GM23338 (cell line): ENCODE measurements around the gene ARHGAP10. TPM values are rescaled to one million over a fixed set of nuclear protein-coding genes. Genes with fewer than 3 reads are reported as not detected.

Experiments used
- ATAC-seq: fragments of 200-7000 bp; cut with Tn5 transposase; 3 replicates; pipeline ENCODE4 v1.9.1; 2020
- DNase-seq: peaks from one replicate; pipeline ENCODE4 v3.0.0-alpha.2; 2015; ENCODE audit warnings: low spot score
- H2AFZ ChIP-seq: fragments of 200-600 bp; sonication (generic); 2 replicates; pipeline ENCODE4 v1.8.0; 2016; ENCODE audit warnings: antibody characterized with exemption, mild to moderate bottlenecking, moderate library complexity
- H3F3A ChIP-seq: fragments of 200-600 bp; sonication (generic); replicated peaks from 2 replicates; pipeline ENCODE4 v1.8.0; 2017; ENCODE audit warnings: antibody characterized with exemption, mixed run types, low read depth
- H3K27ac ChIP-seq: fragments of 200-600 bp; sonication (generic); 2 replicates; pipeline ENCODE4 v1.6.1; 2016; ENCODE audit warnings: low read depth
- H3K27me3 ChIP-seq: fragments of 200-600 bp; sonication (generic); 2 replicates; pipeline ENCODE4 v1.8.0; 2016; ENCODE audit warnings: mild to moderate bottlenecking, mixed run types, moderate library complexity; ENCODE audit not compliant: insufficient read depth
- H3K36me3 ChIP-seq: fragments of 200-600 bp; sonication (generic); 2 replicates; pipeline ENCODE4 v1.8.0; 2016; ENCODE audit warnings: mild to moderate bottlenecking; ENCODE audit not compliant: insufficient read depth
- H3K4me1 ChIP-seq: fragments of 200-600 bp; sonication (generic); 2 replicates; pipeline ENCODE4 v1.8.0; 2016; ENCODE audit warnings: mild to moderate bottlenecking, moderate library complexity; ENCODE audit not compliant: insufficient read depth
- H3K4me2 ChIP-seq: fragments of 200-600 bp; sonication (generic); 2 replicates; pipeline ENCODE4 v1.7.1; 2017; ENCODE audit warnings: mixed run types
- H3K4me3 ChIP-seq: fragments of 200-600 bp; sonication (generic); 2 replicates; pipeline ENCODE4 v1.6.1; 2016; ENCODE audit warnings: mixed run types
- H3K79me2 ChIP-seq: fragments of 200-600 bp; sonication (generic); replicated peaks from 2 replicates; pipeline ENCODE4 v1.8.0; 2017; ENCODE audit warnings: mild to moderate bottlenecking; ENCODE audit not compliant: insufficient read depth
- H3K9me2 ChIP-seq: fragments of 200-600 bp; sonication (generic); 2 replicates; pipeline ENCODE4 v1.8.0; 2017; ENCODE audit not compliant: insufficient read depth
- H4K20me1 ChIP-seq: fragments of 200-600 bp; sonication (generic); replicated peaks from 2 replicates; pipeline ENCODE4 v1.8.0; 2017; ENCODE audit warnings: mild to moderate bottlenecking; ENCODE audit not compliant: insufficient read depth
- H3K27ac Mint-ChIP-seq: 2 replicates; pipeline ENCODE4 v1.8.0; 2020; ENCODE audit warnings: inconsistent platforms, mild to moderate bottlenecking, moderate library complexity, mixed read lengths
- H3K27me3 Mint-ChIP-seq: 3 replicates; pipeline ENCODE4 v1.8.0; 2022; ENCODE audit warnings: low read depth, mild to moderate bottlenecking, moderate library complexity, mixed read lengths, inconsistent platforms; ENCODE audit not compliant: insufficient read depth, poor library complexity
- H3K36me3 Mint-ChIP-seq: 3 replicates; pipeline ENCODE4 v1.8.0; 2021; ENCODE audit warnings: low read depth, mild to moderate bottlenecking, inconsistent platforms, moderate library complexity, mixed read lengths
- H3K4me1 Mint-ChIP-seq: 3 replicates; pipeline ENCODE4 v1.8.0; 2020; ENCODE audit warnings: mild to moderate bottlenecking, inconsistent platforms, mixed read lengths
- H3K4me3 Mint-ChIP-seq: 3 replicates; pipeline ENCODE4 v1.8.0; 2021; ENCODE audit warnings: moderate library complexity, mild to moderate bottlenecking, inconsistent platforms, mixed read lengths
- H3K9me3 Mint-ChIP-seq: 3 replicates; pipeline ENCODE4 v1.8.0; 2020; ENCODE audit warnings: moderate library complexity, mild to moderate bottlenecking, inconsistent platforms, mixed read lengths
- CREB1 ChIP-seq: fragments of 250-450 bp; sonication (Bioruptor Pico); IDR thresholded peaks from 2 replicates; pipeline ENCODE4 v1.5.0; 2020; ENCODE audit warnings: low read depth, mild to moderate bottlenecking, moderate library complexity
- EZH2 ChIP-seq: fragments of 200-600 bp; sonication (generic); IDR thresholded peaks from one replicate; pipeline ENCODE4 v1.8.0; 2017; ENCODE audit warnings: antibody characterized with exemption, mild to moderate bottlenecking, low read depth; ENCODE audit not compliant: unreplicated experiment
- JUNB ChIP-seq: IDR thresholded peaks from one replicate; pipeline ENCODE4 v1.6.1; 2016; ENCODE audit warnings: antibody characterized with exemption; ENCODE audit not compliant: unreplicated experiment
- NANOG ChIP-seq: IDR thresholded peaks from 2 replicates; pipeline ENCODE4 v1.6.1; 2016; ENCODE audit warnings: antibody characterized with exemption, borderline replicate concordance
- STAT1 ChIP-seq: IDR thresholded peaks from one replicate; pipeline ENCODE4 v1.6.1; 2016; ENCODE audit warnings: antibody characterized with exemption; ENCODE audit not compliant: unreplicated experiment
- ZNF114 ChIP-seq: fragments of 250-450 bp; sonication (Bioruptor Pico); IDR thresholded peaks from 2 replicates; pipeline ENCODE4 v1.5.0; 2020; ENCODE audit warnings: mild to moderate bottlenecking, moderate library complexity
- ZNF331 ChIP-seq: fragments of 250-450 bp; sonication (Bioruptor Pico); IDR thresholded peaks from 2 replicates; pipeline ENCODE4 v1.5.0; 2020; ENCODE audit warnings: low read depth, mild to moderate bottlenecking, moderate library complexity
- polyA plus RNA-seq: library from polyadenylated mRNA; unstranded; fragments of >200 nt; fragmentation: Nextera tagmentation; extraction: Ambion mirVana; gene quantifications from 2 replicates; pipeline ENCODE4 v1.2.1, GENCODE V29; 2016
- total RNA-seq: library from RNA; depleted of rRNA; stranded (reverse); fragments of >200 nt; shearing (Covaris generic); gene quantifications from 2 replicates; pipeline ENCODE4 v1.2.3, GENCODE V29; 2014
- TF ChIP-seq, protein P1 (sequence below): IDR thresholded peaks from 2 replicates; pipeline ENCODE4 v1.6.1; 2016; ENCODE audit warnings: antibody characterized with exemption
- TF ChIP-seq, protein P2 (sequence below), 2 experiments: fragments of 200-600 bp in 1 of 2; sonication (generic) in 1 of 2; conservative IDR thresholded peaks; 2 replicates each; pipeline versions ENCODE4 v1.5.1 to v1.6.1; 2016 to 2017; ENCODE audit warnings: antibody characterized with exemption in 2 of 2, low read depth in 2 of 2, mild to moderate bottlenecking in 2 of 2, moderate library complexity in 1 of 2
- TF ChIP-seq, protein P3 (sequence below): fragments of 250-450 bp; sonication (Bioruptor Pico); IDR thresholded peaks from 2 replicates; pipeline ENCODE4 v1.5.0; 2020; ENCODE audit warnings: mild to moderate bottlenecking, moderate library complexity

ARHGAP10 gene
- total and polyA plus RNA-seq, 2 experiments from 2014 or later = 5.1 to 6.3 TPM

DNA sequence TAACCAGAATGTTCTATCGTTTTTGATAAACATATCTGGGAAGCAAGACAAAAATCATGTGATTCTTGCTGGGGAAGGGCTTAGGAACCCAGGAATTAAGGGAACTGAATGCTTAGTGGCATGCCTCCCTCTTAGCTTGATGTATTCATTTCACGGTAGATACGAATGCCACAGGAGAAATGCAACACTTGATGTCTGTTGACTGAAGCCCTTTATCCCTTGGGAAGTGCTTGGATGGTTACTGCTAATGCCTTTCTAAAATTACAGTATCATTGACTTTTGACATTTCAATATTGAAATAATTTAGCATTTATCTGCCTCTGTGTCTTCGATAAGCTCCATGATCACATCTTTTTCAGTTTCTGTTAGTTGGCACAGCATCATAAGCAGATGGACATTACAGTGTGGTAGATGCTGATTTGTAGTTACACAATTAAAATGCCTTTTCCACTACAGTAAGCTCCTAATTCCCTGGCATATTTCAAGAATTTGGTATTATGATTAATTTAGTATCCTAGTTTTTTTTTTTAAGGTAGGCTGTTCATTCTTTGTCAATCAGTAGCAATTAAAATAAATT, 226.7 kb downstream of the ARHGAP10 start (continued):
- TF ChIP-seq ZNF331 (CRISPR knock-in tag) (no peak), JUNB (no peak)
- TF ChIP-seq, protein P1, sequence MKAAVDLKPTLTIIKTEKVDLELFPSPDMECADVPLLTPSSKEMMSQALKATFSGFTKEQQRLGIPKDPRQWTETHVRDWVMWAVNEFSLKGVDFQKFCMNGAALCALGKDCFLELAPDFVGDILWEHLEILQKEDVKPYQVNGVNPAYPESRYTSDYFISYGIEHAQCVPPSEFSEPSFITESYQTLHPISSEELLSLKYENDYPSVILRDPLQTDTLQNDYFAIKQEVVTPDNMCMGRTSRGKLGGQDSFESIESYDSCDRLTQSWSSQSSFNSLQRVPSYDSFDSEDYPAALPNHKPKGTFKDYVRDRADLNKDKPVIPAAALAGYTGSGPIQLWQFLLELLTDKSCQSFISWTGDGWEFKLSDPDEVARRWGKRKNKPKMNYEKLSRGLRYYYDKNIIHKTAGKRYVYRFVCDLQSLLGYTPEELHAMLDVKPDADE = no peak

DNA sequence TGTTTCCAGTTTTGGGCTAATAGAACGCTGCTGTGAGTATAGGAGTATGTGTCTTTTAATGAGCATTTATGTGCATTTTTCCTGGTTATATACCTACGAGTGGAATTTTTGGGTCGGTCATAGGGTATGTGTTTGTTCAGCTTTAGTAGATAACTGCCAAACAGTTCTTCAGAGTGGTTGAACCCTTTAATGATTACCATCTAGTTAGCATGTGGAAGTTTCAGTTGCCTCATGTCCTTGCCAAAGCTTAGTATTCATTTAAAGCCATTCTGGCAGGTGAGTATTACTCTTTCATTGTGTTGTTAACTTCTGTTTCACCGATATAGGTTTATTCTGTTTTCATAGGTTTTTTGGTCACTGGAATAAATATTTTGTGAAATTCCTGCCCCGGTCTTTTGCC, 229.1 kb downstream of the ARHGAP10 start:
- Mint-ChIP-seq H3K27me3 (peaks cover 3% of the 10 kb centered on the region), H3K4me1 (peaks cover 36% of the 10 kb centered on the region), H3K36me3 (no peaks in the 10 kb centered on the region), H3K27ac (no peak overlapping the region), H3K4me3 (no peak overlapping the region), H3K9me3 (no peaks in the 10 kb centered on the region)
- Histone ChIP-seq H3K4me3 (no peak overlapping the region), H3K4me1 (peaks cover 26% of the 10 kb centered on the region), H2AFZ (no peak overlapping the region), H3K4me2 (no peak overlapping the region), H3K36me3 (no peaks in the 10 kb centered on the region), H4K20me1 (no peaks in the 10 kb centered on the region), H3F3A (no peaks in the 10 kb centered on the region), H3K27me3 (no peaks in the 10 kb centered on the region), H3K9me2 (no peaks in the 10 kb centered on the region), H3K79me2 (no peaks in the 10 kb centered on the region), H3K27ac (no peak overlapping the region)
- no peak for DNase-seq
- no peak for ATAC-seq
- TF ChIP-seq CREB1 (CRISPR knock-in tag) = no peak
- TF ChIP-seq, protein P2, sequence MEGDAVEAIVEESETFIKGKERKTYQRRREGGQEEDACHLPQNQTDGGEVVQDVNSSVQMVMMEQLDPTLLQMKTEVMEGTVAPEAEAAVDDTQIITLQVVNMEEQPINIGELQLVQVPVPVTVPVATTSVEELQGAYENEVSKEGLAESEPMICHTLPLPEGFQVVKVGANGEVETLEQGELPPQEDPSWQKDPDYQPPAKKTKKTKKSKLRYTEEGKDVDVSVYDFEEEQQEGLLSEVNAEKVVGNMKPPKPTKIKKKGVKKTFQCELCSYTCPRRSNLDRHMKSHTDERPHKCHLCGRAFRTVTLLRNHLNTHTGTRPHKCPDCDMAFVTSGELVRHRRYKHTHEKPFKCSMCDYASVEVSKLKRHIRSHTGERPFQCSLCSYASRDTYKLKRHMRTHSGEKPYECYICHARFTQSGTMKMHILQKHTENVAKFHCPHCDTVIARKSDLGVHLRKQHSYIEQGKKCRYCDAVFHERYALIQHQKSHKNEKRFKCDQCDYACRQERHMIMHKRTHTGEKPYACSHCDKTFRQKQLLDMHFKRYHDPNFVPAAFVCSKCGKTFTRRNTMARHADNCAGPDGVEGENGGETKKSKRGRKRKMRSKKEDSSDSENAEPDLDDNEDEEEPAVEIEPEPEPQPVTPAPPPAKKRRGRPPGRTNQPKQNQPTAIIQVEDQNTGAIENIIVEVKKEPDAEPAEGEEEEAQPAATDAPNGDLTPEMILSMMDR (conservative IDR thresholded peaks at IDR 0.05; ENCODE audit: low read depth in 2 of 2) = no peak
- TF ChIP-seq STAT1 = no peak
- no peak for TF ChIP-seq EZH2
- TF ChIP-seq NANOG = no peak
- no peak for TF ChIP-seq ZNF114
- TF ChIP-seq, protein P3, sequence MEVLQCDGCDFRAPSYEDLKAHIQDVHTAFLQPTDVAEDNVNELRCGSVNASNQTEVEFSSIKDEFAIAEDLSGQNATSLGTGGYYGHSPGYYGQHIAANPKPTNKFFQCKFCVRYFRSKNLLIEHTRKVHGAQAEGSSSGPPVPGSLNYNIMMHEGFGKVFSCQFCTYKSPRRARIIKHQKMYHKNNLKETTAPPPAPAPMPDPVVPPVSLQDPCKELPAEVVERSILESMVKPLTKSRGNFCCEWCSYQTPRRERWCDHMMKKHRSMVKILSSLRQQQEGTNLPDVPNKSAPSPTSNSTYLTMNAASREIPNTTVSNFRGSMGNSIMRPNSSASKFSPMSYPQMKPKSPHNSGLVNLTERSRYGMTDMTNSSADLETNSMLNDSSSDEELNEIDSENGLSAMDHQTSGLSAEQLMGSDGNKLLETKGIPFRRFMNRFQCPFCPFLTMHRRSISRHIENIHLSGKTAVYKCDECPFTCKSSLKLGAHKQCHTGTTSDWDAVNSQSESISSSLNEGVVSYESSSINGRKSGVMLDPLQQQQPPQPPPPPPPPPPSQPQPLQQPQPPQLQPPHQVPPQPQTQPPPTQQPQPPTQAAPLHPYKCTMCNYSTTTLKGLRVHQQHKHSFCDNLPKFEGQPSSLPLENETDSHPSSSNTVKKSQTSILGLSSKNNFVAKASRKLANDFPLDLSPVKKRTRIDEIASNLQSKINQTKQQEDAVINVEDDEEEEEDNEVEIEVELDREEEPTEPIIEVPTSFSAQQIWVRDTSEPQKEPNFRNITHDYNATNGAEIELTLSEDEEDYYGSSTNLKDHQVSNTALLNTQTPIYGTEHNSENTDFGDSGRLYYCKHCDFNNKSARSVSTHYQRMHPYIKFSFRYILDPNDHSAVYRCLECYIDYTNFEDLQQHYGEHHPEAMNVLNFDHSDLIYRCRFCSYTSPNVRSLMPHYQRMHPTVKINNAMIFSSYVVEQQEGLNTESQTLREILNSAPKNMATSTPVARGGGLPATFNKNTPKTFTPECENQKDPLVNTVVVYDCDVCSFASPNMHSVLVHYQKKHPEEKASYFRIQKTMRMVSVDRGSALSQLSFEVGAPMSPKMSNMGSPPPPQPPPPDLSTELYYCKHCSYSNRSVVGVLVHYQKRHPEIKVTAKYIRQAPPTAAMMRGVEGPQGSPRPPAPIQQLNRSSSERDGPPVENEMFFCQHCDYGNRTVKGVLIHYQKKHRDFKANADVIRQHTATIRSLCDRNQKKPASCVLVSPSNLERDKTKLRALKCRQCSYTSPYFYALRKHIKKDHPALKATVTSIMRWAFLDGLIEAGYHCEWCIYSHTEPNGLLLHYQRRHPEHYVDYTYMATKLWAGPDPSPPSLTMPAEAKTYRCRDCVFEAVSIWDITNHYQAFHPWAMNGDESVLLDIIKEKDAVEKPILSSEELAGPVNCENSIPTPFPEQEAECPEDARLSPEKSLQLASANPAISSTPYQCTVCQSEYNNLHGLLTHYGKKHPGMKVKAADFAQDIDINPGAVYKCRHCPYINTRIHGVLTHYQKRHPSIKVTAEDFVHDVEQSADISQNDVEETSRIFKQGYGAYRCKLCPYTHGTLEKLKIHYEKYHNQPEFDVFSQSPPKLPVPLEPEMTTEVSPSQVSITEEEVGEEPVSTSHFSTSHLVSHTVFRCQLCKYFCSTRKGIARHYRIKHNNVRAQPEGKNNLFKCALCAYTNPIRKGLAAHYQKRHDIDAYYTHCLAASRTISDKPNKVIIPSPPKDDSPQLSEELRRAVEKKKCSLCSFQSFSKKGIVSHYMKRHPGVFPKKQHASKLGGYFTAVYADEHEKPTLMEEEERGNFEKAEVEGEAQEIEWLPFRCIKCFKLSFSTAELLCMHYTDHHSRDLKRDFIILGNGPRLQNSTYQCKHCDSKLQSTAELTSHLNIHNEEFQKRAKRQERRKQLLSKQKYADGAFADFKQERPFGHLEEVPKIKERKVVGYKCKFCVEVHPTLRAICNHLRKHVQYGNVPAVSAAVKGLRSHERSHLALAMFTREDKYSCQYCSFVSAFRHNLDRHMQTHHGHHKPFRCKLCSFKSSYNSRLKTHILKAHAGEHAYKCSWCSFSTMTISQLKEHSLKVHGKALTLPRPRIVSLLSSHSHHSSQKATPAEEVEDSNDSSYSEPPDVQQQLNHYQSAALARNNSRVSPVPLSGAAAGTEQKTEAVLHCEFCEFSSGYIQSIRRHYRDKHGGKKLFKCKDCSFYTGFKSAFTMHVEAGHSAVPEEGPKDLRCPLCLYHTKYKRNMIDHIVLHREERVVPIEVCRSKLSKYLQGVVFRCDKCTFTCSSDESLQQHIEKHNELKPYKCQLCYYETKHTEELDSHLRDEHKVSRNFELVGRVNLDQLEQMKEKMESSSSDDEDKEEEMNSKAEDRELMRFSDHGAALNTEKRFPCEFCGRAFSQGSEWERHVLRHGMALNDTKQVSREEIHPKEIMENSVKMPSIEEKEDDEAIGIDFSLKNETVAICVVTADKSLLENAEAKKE (CRISPR knock-in tag) = no peak
- no peak for TF ChIP-seq ZNF331 (CRISPR knock-in tag)
- no peak for TF ChIP-seq JUNB
